AG09309 (cell line): ENCODE data around the gene TMEM63B.
"Not testable (repeated sequence)": the region's sequence is repeated elsewhere in the genome, so short reads cannot be mapped to it uniquely, and the experiment has no call there.

Experiments
- DNase-seq: peaks from one replicate; pipeline ENCODE4 v3.0.0-alpha.2; 2010; ENCODE audit warnings: low read depth
- H3K4me3 ChIP-seq: 2 replicates; pipeline ENCODE4 v1.5.1; 2011; ENCODE audit warnings: mild to moderate bottlenecking, low read depth, low read length, moderate library complexity; ENCODE audit not compliant: control insufficient read depth
- CTCF ChIP-seq: IDR thresholded peaks from 2 replicates; pipeline ENCODE4 v1.5.1; 2011; ENCODE audit warnings: mild to moderate bottlenecking, low read depth, low read length, inconsistent platforms; ENCODE audit not compliant: insufficient read depth, control insufficient read depth; ENCODE audit errors: missing control alignments

The TMEM63B gene

GRCh38 chr6:44182911-44183390 is 55.6 kb downstream of the TMEM63B start:
- no peak for DNase-seq
- no peak for TF ChIP-seq CTCF
- no peak overlapping the region for H3K4me3 ChIP-seq

GRCh38 chr6:44183783-44184182 is 56.4 kb downstream of the TMEM63B start:
- no peak overlapping the region for H3K4me3 ChIP-seq
- TF ChIP-seq CTCF = no peak
- DNase-seq = no peak

GRCh38 chr6:44185356-44185755 is 58.0 kb downstream of the TMEM63B start:
- DNase-seq, H3K4me3 ChIP-seq: not testable (repeated sequence)

- TF ChIP-seq CTCF = no peak
- no peak overlapping the region for H3K4me3 ChIP-seq
- no peak for DNase-seq
Observed at GRCh38 chr6:44185953-44186634, 58.7 kb downstream of the TMEM63B start.

GRCh38 chr6:44186635-44187025 is 59.3 kb downstream of the TMEM63B start:
- DNase-seq = no peak
- TF ChIP-seq CTCF = no peak
- H3K4me3 ChIP-seq = no peak overlapping the region

- no peak for DNase-seq
- no peak overlapping the region for H3K4me3 ChIP-seq
- no peak for TF ChIP-seq CTCF
Observed at GRCh38 chr6:44188819-44189218, 61.5 kb downstream of the TMEM63B start.

GRCh38 chr6:44189257-44189656 is 61.9 kb downstream of the TMEM63B start:
- no peak overlapping the region for H3K4me3 ChIP-seq
- TF ChIP-seq CTCF = no peak
- no peak for DNase-seq
